ENCODE data around the gene PERP. TPM values are rescaled to one million over a fixed set of nuclear protein-coding genes. Genes with fewer than 3 reads are reported as not detected.

The PERP gene
- total and polyA plus RNA-seq, 2 donors (not counting 1 experiment from before 2014, with no cell fraction given) = 0.22 to 0.30 TPM

DNA sequence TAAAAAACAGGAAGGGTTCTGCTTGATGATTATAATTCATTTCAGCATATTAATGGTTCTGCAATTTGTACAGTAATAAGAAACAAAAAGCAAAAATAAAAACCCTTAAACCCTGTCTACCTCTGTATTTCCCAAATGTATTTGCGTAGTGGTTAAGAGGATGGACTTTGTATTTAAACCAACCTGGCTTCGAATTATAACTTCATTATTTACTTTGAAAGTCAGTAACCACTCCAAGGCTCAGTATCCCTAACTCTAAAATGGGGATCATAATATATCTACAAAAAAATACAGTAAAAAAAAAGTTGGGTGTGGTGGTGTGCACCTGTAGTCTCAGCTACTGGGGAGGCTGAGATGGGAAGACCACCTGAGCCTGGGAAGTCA is 21.4 kb downstream of the PERP start:
- DNase-seq (no peak), ATAC-seq (ENCODE audit: low read depth) (no peak)
- Histone ChIP-seq H2AFZ (ENCODE audit: insufficient read depth, low read depth, low read length, poor library complexity, severe bottlenecking) (no peak overlapping the region), H3K27ac (ENCODE audit: low read length in 2 of 2) (no peak overlapping the region), H3K9ac (ENCODE audit: low read length) (no peak overlapping the region), H3K4me1 (ENCODE audit: control insufficient read depth in 2 of 2, insufficient read depth in 2 of 2, low read length in 2 of 2) (no peaks in the 10 kb centered on the region), H3K4me2 (replicated peaks; ENCODE audit: low read depth, low read length, poor library complexity, severe bottlenecking) (no peak overlapping the region), H3K27me3 (replicated peaks in 1 of 4; ENCODE audit: control extremely low read depth in 1 of 4, control insufficient read depth in 3 of 4, insufficient read depth in 4 of 4, low read length in 3 of 4) (peaks cover 0 to 13% (median 3%) of the 10 kb centered on the region in 4 experiments), H3K36me3 (replicated peaks in 1 of 2; ENCODE audit: control extremely low read depth in 1 of 2, control insufficient read depth in 1 of 2, extremely low read depth in 1 of 2, insufficient read depth in 2 of 2, low read length in 1 of 2) (no peaks in the 10 kb centered on the region), H4K20me1 (ENCODE audit: control insufficient read depth, insufficient read depth, low read length, poor library complexity, severe bottlenecking) (no peaks in the 10 kb centered on the region), H3K79me2 (ENCODE audit: control insufficient read depth, insufficient read depth, low read length) (no peaks in the 10 kb centered on the region), H3K4me3 (ENCODE audit: control extremely low read depth in 1 of 5, extremely low read depth in 1 of 5, insufficient read depth in 1 of 5, low read depth in 2 of 5, low read length in 4 of 5) (no peak overlapping the region), H3K9me3 (ENCODE audit: control extremely low read depth in 1 of 3, control insufficient read depth in 2 of 3, insufficient read depth in 1 of 3, low read length in 2 of 3) (no peaks in the 10 kb centered on the region)
- no CpG with 5 or more reads among the region's 2 CpGs for WGBS (ENCODE audit: insufficient coverage)
- Mint-ChIP-seq H3K4me3 (no peak overlapping the region), H3K4me1 (no peaks in the 10 kb centered on the region), H3K9me3 (ENCODE audit: insufficient read depth) (no peaks in the 10 kb centered on the region), H3K27ac (no peak overlapping the region), H3K27me3 (peaks cover 42% of the 10 kb centered on the region)
- intact Hi-C loops (cut with micrococcal nuclease) = no loop called here
- ChIA-PET CTCF (no interaction called here), POLR2A (no interaction called here)
- no peak for TF ChIP-seq EZH2 (IDR thresholded peaks at IDR 0.05; ENCODE audit: borderline replicate concordance, insufficient read depth, low read depth, low read length, poor library complexity, severe bottlenecking)
- TF ChIP-seq, protein P1, sequence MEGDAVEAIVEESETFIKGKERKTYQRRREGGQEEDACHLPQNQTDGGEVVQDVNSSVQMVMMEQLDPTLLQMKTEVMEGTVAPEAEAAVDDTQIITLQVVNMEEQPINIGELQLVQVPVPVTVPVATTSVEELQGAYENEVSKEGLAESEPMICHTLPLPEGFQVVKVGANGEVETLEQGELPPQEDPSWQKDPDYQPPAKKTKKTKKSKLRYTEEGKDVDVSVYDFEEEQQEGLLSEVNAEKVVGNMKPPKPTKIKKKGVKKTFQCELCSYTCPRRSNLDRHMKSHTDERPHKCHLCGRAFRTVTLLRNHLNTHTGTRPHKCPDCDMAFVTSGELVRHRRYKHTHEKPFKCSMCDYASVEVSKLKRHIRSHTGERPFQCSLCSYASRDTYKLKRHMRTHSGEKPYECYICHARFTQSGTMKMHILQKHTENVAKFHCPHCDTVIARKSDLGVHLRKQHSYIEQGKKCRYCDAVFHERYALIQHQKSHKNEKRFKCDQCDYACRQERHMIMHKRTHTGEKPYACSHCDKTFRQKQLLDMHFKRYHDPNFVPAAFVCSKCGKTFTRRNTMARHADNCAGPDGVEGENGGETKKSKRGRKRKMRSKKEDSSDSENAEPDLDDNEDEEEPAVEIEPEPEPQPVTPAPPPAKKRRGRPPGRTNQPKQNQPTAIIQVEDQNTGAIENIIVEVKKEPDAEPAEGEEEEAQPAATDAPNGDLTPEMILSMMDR (IDR thresholded peaks at IDR 0.05) = no peak

DNA sequence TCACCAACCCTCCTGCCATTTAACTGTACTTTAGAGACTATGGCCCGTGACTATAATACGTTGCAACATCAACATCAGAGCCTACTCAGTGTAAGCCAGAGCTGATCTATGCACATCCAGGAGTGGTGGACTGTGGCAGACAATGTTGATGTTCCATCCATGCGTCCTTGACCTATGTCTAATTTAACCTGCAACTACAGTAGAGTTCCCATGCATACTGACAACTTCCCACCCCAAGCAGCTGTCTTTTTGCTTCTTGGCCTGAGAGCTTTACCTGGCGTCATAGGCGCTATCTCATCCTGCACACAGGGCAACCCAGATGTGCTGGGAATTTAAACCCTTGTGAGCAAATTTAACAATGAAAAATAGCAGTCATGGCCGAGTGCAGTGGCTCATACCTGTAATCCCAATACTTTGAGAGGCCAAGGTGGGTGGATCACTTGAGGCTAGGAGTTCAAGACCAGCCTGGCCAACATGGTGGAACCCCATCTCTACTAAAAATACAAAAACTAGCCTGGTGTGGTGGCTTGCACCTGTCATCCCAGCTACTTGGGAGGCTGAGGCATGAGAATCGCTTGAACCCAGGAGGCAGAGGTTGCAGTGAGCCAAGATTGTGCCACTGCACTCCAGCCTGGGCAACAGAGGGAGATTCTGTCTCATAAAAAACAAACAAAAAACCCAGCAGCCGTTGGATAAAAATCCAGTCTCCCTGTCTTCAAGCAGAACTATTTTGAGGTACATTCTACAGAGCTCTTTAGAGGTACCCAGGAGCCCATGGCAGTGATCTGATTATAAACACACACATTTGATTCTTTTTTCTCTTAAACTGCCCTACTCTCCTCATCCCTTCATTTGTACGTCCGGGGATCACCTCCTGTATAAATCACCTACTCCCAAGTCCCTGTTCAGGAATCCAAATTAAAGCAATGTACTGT is 22.0 kb downstream of the PERP start:
- ChIA-PET POLR2A (no interaction called here), CTCF (no interaction called here)
- H3K9ac ChIP-seq (ENCODE audit: low read length) = no peak overlapping the region
- no peak overlapping the region for H3K4me3 ChIP-seq (ENCODE audit: control extremely low read depth in 1 of 5, extremely low read depth in 1 of 5, insufficient read depth in 1 of 5, low read depth in 2 of 5, low read length in 4 of 5)
- no peak overlapping the region for H3K27ac Mint-ChIP-seq
- WGBS (ENCODE audit: insufficient coverage) = 93% methylated on average over 7 of the region's 10 CpGs
- H4K20me1 ChIP-seq (ENCODE audit: control insufficient read depth, insufficient read depth, low read length, poor library complexity, severe bottlenecking) = no peaks in the 10 kb centered on the region
- no peak for ATAC-seq (ENCODE audit: low read depth)
- H3K27me3 Mint-ChIP-seq = peaks cover 46% of the 10 kb centered on the region
- H3K4me1 ChIP-seq (ENCODE audit: control insufficient read depth in 2 of 2, insufficient read depth in 2 of 2, low read length in 2 of 2) = no peaks in the 10 kb centered on the region
- H3K4me2 ChIP-seq (replicated peaks; ENCODE audit: low read depth, low read length, poor library complexity, severe bottlenecking) = no peak overlapping the region
- H3K9me3 ChIP-seq (ENCODE audit: control extremely low read depth in 1 of 3, control insufficient read depth in 2 of 3, insufficient read depth in 1 of 3, low read length in 2 of 3) = no peaks in the 10 kb centered on the region
- no peak overlapping the region for H3K27ac ChIP-seq (ENCODE audit: low read length in 2 of 2)
- no peak for TF ChIP-seq EZH2 (IDR thresholded peaks at IDR 0.05; ENCODE audit: borderline replicate concordance, insufficient read depth, low read depth, low read length, poor library complexity, severe bottlenecking)
- TF ChIP-seq, protein P1 (IDR thresholded peaks at IDR 0.05) = no peak
- H3K79me2 ChIP-seq (ENCODE audit: control insufficient read depth, insufficient read depth, low read length) = no peaks in the 10 kb centered on the region
- DNase-seq = no peak
- no peak overlapping the region for H3K4me3 Mint-ChIP-seq
- H2AFZ ChIP-seq (ENCODE audit: insufficient read depth, low read depth, low read length, poor library complexity, severe bottlenecking) = no peak overlapping the region
- intact Hi-C loops (cut with micrococcal nuclease) = no loop called here
- H3K27me3 ChIP-seq (replicated peaks in 1 of 4; ENCODE audit: control extremely low read depth in 1 of 4, control insufficient read depth in 3 of 4, insufficient read depth in 4 of 4, low read length in 3 of 4) = peaks cover 0 to 15% (median under 1%) of the 10 kb centered on the region in 4 experiments
- H3K9me3 Mint-ChIP-seq (ENCODE audit: insufficient read depth) = no peaks in the 10 kb centered on the region
- H3K36me3 ChIP-seq (replicated peaks in 1 of 2; ENCODE audit: control extremely low read depth in 1 of 2, control insufficient read depth in 1 of 2, extremely low read depth in 1 of 2, insufficient read depth in 2 of 2, low read length in 1 of 2) = no peaks in the 10 kb centered on the region
- H3K4me1 Mint-ChIP-seq = no peaks in the 10 kb centered on the region
